HTERT RPE-1 (cell line): ENCODE results near the gene GCSAM.

Experiments
- in situ Hi-C: fragments of 300-500 bp; cut with MboI; formaldehyde crosslinking; loops from 4 replicates; pipeline ENCODE4 v1.14.3; 2020; ENCODE audit warnings: low sequenced_read_pairs

The GCSAM gene

DNA sequence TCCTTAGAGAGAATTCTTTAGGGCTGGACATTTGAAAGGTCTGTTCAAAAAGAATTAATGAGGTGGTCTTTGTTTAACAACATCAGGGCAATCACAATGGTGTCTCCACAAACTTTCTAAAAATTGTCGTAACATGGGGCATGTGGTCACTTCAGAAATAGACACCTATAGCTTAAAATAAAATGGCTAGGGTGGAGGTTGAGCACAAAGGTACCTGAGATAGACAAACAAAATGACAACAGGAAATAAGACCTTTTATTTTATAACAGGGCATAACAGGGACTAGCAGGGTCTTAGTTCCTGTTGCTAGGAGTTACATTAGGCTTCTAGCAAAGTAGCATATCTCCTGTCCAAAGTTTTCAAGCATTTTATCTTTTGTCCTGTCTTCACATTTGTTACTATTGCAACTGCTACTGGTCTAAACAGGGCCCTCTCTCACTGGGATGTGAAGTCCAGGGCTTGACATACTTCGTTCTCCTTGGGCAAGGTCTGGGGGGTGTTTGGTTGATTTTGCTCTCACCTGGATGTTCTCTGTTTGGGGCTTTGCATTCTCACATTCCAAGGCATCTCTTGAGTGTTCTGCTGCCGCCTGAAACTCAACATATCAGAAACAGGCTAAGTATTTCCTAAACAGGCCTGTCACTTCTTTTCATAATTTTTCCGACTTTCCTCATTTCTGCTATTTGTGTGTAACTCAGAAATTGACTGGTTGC is 3.0 kb downstream of the GCSAM start:
- in situ Hi-C loops, result no loop called here

DNA sequence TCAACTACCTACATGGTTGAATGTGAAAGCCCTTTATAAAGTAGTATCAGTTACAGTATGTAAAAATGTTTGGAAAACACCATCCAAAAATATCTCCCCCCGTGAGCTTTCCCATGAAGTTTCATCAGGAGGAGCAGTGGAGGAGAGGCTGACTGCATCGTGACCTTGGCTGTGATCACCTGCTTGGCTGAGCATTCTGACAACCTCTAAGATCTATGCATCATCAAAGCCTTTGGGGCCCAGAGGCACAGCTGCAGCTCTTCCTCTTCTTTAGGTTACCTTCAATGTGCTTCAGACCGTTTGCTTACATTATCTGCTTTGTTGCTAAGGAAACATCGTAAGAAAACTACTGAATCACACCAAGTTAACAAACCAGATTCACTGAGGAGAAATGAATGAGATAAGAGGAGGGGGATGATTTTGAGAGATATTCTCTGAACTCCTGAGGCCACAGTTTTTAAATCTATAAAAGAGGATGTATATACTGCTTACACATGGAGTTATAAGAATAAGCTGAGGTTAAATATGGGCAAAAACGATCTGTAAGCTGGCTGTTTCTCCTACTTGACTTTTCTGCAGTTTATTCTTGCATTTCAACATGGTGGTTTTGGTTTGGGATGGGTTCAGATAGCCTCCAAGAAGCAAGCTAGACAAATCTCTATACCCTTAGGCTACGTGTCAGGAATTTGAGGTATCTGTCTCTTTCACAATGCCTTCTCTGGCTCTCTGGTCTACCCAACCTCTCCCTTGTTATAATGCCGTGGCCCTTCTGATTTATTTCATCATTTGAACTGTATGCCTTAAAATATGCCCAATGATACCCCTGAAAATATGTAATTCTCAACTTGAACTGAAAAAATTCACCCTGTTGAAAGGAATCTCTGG is 4.0 kb downstream of the GCSAM start:
- in situ Hi-C loops, result no loop called here

DNA sequence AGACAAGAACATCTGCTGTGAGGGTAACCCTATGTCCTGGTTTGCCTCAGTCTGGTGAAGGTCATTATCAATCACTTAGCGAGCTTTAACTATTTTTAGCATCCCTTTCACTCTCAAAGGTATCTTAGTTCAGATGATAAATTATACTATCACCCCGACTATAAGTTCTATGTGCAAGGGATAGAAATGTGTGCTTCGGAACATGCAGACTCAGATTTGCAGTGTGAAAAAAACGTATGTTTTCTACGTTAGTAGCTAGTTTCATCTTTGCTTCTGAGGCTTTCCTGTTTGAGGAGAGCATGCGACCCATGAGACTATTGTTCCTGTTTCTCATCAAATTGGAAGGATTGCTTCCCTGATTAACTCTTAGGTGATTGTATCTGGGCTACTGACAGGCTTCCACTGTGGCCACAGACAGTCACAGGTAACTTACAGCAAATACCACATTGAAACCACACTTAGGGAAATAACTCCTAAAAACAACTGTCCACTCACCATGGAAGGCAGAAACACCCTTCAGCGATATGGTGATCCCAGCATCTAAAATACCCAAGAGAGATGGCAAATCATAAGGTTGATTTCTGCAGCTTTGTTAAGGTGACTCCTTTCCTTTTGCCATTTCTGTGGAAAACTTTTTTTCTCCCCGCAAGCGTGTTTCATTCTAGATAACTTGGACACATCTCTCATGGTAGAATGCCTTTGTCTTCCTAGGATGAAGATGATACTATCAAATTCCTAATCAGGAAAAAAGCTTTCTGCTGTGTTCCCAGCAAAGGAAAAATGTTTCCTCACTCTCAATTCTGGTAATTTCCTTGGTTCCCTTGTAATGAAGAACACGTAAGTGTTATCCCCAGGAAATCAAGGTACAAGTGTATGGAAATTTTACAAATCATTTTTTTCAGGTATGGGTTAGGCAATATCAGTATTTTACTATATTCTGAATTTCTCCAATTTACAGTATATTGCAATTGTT is 5.2 kb downstream of the GCSAM start:
- in situ Hi-C loops, result no loop called here

DNA sequence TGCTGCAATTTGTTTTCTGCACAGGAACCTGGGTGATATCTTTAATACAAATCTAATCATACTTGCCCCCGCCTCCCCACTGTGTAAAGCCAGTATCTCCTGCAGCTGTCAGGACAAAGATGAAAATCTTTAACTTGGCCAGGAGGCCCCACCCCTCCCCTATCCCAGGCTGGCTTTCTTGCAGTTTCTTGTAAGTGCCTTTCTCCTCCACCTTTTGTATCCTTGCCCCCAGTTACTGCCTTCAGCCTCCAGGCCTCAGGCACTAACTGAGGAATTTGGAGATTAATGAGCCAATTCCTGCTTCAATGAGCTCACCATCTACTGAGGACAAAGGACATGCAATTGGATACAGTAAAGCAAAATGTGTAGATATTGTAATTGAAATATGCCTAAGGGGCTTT is 6.5 kb downstream of the GCSAM start:
- in situ Hi-C loops, result no loop called here

DNA sequence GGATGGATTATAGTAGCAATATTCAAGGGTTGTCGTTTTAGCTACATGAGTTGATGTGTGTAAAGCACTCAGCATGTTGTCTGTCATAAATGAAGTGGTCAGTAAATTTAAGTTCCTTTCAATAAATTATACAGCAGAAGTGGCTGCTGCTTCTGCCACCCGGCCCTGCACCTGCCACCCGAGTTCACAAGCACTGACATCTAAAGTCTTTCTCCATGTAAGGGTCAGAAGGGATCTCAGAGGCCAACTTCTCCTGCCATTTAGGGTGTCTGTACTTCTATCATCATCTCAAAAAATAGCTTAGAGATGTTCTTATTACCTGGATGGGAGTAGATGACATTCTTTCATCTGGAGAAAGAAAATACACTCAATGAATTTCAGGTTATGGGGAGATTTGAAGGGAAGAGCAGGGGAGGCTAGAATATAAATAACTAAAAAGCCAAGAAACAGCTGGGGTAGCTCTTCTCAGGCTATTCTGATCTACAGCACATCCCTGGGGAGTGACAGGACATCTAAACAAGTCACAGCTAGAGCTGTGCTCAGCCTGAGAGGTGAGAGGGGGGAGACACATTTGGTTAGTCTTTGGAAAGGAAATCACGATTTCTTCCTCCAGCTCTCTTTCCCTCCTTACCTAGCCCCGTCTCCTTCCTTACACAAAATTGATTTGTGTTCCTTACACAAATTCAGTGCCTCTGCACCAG is 8.0 kb downstream of the GCSAM start:
- in situ Hi-C loops, result no loop called here

DNA sequence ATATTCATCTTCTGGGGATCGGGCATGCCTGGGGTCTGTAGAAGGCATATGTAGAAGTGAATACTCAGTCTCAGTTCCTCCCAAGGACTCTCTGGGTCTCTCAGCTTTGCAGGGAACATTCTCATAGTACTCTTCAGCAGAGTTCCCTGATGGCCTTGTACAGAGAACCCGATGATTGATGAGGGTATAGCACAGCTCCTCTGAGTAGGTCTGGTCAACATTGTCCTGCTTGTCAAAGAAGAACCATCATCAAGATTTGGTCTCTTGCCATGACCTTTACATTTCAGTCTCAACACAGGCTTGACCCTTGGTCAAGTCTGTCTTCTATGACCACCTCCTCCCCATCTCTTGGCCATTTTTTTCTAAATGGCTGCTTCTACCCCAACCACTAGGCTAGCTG is 9.5 kb downstream of the GCSAM start:
- in situ Hi-C loops, result no loop called here

DNA sequence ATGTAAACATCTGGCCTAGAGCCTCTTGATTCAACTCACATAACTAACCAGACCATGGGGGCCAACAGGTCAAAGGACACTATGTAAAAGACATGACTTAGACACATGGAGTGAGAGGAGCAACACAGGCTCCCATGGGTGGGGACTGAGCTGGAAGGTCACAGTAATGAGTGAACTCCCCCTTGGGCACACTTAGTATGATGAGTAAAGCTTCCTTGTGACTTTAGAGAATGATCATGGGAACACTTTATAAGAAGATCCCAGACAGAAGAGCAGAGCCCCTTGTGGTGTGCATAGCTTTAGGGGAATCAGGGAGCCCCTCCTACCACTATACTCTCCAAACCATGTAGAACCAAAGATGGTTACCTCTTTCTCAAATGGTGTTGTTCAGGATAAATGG is 10.2 kb downstream of the GCSAM start:
- in situ Hi-C loops, result no loop called here

DNA sequence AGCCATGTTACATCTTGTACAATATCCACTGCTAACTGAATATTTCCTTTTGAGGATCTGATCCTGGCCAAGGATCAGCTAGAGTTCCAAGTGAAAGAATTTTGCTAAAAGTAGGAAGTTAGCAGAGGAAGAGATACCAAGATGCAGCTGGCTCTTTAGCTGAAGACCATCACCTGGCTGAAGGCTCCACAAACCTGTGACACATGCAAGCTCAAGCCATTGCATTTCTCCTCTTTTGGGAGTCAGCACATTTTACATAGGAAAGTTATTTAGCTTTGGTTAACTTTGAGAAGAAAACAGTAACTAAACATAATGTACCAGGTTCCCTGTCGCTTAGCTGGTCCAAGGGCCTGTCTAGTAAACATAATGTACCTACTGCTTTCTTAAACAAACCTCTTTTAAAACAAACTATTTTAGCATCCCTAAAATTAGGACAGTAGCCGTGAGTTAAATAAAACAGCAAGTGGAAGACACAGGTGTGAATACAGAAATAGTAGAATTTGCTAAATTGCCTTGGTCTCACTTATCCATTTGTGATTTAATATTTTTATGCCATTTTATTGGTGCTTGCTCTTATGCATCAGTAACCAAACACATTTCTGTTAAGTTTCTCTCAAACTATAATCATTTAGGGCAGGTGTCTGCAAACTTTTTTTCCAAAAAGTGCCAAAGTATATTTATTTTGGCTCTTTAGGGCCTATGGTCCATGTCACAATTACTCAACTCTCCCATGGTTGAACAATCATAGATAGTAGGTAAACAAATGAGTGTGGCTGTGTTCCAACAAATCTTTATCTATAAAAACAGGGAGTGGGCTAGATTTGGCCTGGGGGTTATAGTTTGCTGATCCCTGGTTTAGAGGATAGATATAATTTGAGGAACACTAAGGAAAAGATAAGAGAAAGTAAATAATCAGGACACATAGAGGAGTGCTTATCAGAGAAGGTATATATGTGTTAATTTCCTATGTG is 11.2 kb downstream of the GCSAM start:
- in situ Hi-C loops, result no loop called here

DNA sequence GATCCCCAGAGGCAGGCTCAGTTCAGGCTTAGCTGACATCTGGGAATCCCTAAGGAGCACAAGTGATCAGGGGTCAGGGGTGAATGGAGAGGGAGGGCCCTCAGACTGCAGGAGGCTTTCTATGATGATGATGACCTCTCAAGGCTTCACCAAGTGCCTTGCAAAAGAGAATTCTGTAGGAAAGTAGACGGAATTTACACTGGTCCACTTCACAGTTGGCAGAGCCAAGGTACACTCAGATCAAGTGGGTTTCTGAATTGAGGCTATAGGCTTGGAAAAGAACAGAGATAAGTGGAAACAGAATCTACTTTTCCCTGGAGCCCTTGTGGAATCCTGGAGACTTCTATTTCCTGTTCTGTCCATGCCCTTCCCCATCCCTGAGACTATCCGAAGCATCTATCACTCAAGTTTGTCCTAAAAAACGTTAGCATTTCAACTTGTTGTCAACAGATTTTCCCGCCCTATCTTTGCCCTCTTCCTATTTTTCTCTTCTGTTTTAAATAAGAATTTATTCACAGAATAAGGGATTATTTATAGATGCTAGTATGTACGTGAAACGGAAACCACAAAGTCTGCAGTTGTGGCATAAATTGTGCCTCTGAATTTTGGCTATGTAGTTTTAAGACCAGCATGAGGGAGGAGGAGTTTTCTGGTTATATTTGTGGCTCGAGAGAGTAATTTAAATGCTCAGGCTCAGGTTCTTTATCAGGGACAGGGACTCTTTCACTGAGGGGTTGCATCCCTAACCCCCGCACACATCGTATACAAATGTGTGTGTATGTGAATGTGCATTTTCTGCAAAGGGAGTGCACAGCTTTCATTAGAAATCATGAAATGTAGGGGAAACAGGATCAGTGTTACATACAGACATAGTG is 12.8 kb downstream of the GCSAM start:
- in situ Hi-C loops, result no loop called here

DNA sequence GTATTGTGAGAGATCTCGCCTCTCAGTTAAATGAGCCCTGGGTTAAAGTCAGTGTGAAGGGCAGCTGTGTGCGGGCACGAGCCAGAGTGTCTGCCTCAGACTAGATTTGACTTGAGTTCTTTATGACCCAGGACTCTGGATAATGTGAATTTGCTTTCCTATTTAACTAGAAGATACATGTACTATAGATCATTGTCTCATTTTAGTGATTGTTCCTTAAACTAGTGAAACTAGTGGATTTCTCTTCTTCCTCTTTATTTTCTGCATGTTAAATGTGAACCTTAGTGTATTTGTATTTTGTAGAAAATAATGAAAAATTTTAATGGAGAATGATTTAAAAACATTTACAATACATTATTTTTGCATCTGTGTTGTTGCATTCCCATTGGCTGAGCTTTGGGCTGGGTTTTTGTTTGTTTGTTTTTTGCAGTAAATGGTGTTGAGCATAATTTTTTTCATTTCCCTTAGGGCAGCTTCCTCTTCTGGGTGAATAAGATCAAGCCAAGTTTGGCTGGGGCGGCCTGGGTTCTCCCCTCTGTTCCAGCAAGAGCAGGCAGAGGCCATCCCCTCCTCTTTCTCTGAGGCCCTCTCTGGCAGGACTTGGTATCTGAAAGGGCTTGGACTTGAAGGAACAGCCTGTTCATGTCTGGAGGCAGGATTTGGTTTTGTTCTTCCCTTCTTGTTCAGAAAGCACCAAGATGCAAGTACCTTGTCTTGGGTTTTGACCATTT is 15.0 kb downstream of the GCSAM start:
- in situ Hi-C loops, result no loop called here

DNA sequence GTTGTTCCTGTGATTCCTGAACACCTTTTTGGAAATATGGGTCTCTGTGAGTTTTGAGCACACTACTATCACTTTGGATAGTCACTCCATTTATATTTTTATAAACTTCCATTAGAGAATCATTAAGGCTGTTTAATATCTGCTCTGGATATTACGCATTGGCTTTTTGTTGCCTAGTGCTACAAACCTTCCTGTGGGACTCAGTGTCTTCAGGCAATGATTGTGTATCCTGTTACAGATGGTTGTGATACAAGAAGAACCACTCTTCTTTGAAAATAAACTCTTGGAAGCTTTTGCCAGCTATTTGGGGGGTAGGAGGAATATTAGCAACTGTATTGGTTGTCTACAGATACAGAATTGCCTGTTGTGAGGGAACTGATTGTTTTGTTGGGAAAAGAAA is 15.6 kb downstream of the GCSAM start:
- in situ Hi-C loops, result no loop called here

DNA sequence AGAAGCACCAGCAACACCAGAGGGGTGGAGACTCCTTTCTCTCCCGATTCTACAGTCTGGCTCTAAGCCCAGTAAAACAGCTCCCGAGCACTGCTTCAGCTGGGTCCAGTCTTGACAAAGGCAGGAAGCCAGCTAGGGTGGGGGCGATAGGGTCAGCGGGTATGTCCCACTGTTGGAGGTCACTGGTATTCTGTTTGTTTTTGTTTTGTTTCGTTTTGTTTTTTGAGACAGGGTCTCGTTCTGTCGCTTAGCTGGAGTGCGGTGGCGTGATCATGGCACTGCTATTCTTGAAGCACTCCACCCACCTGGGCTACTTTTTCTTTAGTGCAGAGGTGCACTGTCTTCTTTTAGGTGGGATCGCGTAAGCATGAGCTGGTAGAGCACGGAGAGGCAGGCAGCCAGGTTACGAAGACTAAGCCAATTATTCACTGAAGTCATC is 16.3 kb downstream of the GCSAM start:
- in situ Hi-C loops, result no loop called here

DNA sequence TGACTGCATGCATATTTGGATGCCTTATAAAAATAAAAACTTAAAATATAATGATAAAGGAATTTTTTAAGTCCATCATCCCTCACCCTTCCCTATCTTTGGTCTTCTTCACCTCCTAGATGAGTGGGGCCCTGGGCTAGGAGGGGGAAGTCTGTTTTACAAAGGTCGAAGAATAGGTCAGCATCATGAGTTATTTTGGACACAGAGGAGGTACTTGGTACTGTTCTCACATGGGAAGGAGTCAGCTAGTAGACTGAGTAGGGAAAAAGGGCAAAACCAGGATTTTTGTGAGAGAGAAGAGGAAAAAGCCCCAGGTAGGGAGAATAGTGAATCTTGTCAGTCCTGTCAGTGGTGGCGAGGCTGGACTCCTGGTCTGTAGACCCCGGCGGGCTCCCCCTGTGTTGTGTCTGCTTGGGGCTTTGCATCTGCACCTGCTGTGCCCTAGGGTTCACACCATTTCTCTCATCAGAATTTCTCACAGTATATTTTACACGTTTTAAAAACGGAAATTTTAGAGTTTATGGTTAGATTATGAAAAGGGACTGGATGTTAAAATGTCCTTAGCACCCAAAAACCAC is 17.2 kb downstream of the GCSAM start:
- in situ Hi-C loops, result no loop called here

DNA sequence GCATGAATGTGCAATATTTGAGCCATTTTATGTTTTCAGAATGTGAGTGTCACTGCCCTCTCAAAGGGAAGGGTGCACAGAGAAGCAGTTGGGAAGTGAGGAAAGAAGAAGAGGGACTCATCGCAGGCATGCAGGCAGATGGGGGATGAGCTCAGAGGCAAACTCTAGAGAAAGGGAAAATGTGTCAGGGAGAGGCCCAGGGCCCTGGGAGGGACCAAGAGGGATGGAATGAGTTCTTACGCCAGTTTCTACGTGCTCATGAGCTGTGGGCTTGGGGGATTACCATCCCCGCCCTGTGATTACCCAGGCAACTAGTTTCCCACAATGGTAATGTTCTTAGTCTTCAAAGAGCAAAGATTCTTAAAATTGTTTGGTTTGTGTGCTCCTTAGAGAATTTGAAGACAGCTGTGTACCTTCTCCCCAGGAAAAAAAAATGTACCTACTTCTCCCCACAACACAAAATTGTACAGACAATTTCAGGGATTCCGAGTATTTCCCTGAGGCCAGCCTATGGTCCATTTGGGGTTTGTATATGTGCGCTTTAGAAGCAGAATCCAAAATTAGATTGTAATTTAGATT is 17.8 kb downstream of the GCSAM start:
- in situ Hi-C loops, result no loop called here

DNA sequence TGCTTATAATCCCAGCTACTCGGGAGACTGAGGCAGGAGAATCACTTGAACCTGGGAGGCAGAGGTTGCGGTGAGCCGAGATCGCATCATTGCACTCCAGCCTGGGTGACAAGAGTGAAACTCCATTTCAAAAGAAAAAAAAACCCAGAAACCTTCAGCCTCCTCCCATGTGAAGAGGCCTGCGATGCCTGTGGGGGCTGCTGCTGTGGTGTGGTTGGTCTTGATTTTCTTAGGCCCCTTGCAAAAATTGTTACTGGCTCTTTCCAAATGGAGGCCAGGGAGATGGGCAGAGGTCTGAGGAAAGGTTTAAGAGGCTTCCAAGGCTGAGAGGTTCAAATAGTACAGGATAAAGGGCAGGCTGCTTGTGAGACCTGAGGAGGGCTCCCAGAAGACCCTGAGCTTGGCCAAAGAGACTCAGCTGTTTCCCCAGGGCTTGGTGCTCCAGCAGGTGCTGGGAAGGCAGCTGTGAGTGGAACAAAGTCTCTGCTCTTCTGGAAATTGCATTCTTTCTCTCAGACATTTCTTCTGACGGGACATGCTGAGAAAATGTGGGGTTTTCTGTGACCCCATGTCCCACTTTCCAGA is 18.4 kb downstream of the GCSAM start:
- in situ Hi-C loops, result no loop called here

DNA sequence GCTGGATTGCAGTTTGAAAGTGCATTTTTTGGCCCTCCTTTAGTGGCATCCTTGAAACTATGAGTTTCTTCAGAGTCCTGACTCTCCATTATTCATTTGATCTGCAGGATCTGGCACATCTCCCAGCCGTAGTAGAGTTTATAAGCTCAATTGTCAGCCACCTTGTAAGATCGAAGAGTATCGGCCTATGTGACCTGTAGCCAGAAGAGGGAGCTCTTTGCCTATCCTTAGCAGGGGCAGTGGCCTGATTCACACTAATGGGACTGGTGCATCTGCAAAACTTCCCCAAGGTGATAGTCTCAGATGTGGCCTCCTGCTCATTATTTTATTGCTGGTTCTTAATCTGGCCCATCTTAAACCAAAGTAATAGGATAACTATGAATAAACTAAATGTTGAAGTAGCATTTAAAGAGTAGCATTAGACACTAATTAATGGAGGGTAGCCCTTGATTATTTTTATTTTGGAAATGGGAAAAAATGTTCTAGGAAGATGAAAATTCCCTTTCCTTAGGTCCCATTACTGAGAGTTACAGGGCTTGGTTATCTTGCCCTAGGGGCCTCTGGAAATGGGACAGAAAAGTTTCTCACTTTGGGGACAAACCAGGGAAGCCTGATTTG is 21.2 kb downstream of the GCSAM start:
- in situ Hi-C loops, result no loop called here
